ENCODE results near the gene LRRD1. TPM values are rescaled to one million over a fixed set of nuclear protein-coding genes. Genes with fewer than 3 reads are reported as not detected.

The LRRD1 gene
- total RNA-seq, 1 experiment from 2014 or later, result not detected

GRCh38 chr7:92221766-92222165, 42.8 kb upstream of the LRRD1 start:
- Mint-ChIP-seq H3K4me1 (no peaks in the 10 kb centered on the region), H3K36me3 (peaks cover 50% of the 10 kb centered on the region), H3K9me3 (no peaks in the 10 kb centered on the region), H3K4me3 (no peak overlapping the region), H3K27me3 (ENCODE audit: low read depth) (no peaks in the 10 kb centered on the region), H3K27ac (no peak overlapping the region)
- CTCF ChIA-PET, result no interaction called here
- TF ChIP-seq JAZF1 (CRISPR knock-in tag; IDR thresholded peaks at IDR 0.05) (no peak), ATF2 (CRISPR knock-in tag; IDR thresholded peaks at IDR 0.05; ENCODE audit: borderline replicate concordance, low read depth) (no peak), TP53 (CRISPR knock-in tag; IDR thresholded peaks at IDR 0.05) (no peak), SMAD3 (CRISPR knock-in tag; IDR thresholded peaks at IDR 0.05; ENCODE audit: borderline replicate concordance) (no peak), AR (CRISPR knock-in tag; IDR thresholded peaks at IDR 0.05) (no peak), ERG (CRISPR knock-in tag; IDR thresholded peaks at IDR 0.05) (no peak), SP1 (CRISPR knock-in tag; conservative IDR thresholded peaks at IDR 0.05) (no peak), ZNF532 (CRISPR knock-in tag; IDR thresholded peaks at IDR 0.05; ENCODE audit: borderline replicate concordance) (no peak), ZNF121 (CRISPR knock-in tag; IDR thresholded peaks at IDR 0.05) (no peak), PRRX2 (CRISPR knock-in tag; IDR thresholded peaks at IDR 0.05) (no peak), MYBL2 (CRISPR knock-in tag; IDR thresholded peaks at IDR 0.05) (no peak), ZNF423 (CRISPR knock-in tag; IDR thresholded peaks at IDR 0.05) (no peak), CBFB (CRISPR knock-in tag; IDR thresholded peaks at IDR 0.05; ENCODE audit: low read depth) (no peak), CREM (CRISPR knock-in tag; IDR thresholded peaks at IDR 0.05) (no peak), FOXP4 (CRISPR knock-in tag; IDR thresholded peaks at IDR 0.05) (no peak)
- POLR2A ChIA-PET, result no interaction called here
- DNase-seq (ENCODE audit: low spot score) (no peak), ATAC-seq (no peak)
